ENCODE results near the gene SMPDL3B. TPM values are rescaled to one million over a fixed set of nuclear protein-coding genes. Genes with fewer than 3 reads are reported as not detected.

SMPDL3B gene
- total RNA-seq, 6 experiments from 2014 or later, result 0.14 to 1.1 (median 0.49) TPM; not detected in 2

- Histone ChIP-seq H3K4me1 (peaks cover 0 to 8% (median 3%) of the 10 kb centered on the region in 4 donors), H3K27me3 (no peaks in the 10 kb centered on the region), H3K4me3 (no peak overlapping the region), H3K36me3 (peaks cover 0 to 16% (median 5%) of the 10 kb centered on the region in 4 donors), H3K9me3 (no peaks in the 10 kb centered on the region), H3K27ac (no peak overlapping the region)
- ATAC-seq, result no peak
- intact Hi-C loops (cut with DNase I), result loop anchor here in 1 of 2 donors (10.0 kb wide), 1 partner anchor 125 kb away; no protein-coding TSS in a partner anchor
- no peak for DNase-seq
- TF ChIP-seq POLR2A (IDR thresholded peaks at IDR 0.05), result no peak
- TF ChIP-seq CTCF (IDR thresholded peaks at IDR 0.05), result no peak
- 15% methylated on average over 2 of the region's 2 CpGs for WGBS (ENCODE audit: insufficient coverage, low coverage, low lambda C conversion rate, missing lambda C conversion rate)
These were observed 45.0 kb downstream of the SMPDL3B start for GRCh38 chr1:27979859-27980201.

- no peak for ATAC-seq
- H3K9me3 ChIP-seq, result no peaks in the 10 kb centered on the region
These were observed 45.5 kb downstream of the SMPDL3B start for GRCh38 chr1:27980216-27980845.

GRCh38 chr1:27981145-27981544 is 46.3 kb downstream of the SMPDL3B start:
- no peaks in the 10 kb centered on the region for H3K9me3 ChIP-seq
- DNase-seq (no peak), ATAC-seq (no peak)
- 84% methylated on average over 3 of the region's 3 CpGs for WGBS (ENCODE audit: insufficient coverage, low coverage, low lambda C conversion rate, missing lambda C conversion rate)
- no peak overlapping the region for H3K27ac ChIP-seq
- peaks cover 0 to 16% (median 5%) of the 10 kb centered on the region in 4 donors for H3K36me3 ChIP-seq
- H3K4me1 ChIP-seq, result peaks cover 0 to 8% (median 3%) of the 10 kb centered on the region in 4 donors
- TF ChIP-seq POLR2A (IDR thresholded peaks at IDR 0.05), result no peak
- no peak for TF ChIP-seq CTCF (IDR thresholded peaks at IDR 0.05)
- intact Hi-C loops (cut with DNase I), result no loop called here
- no peaks in the 10 kb centered on the region for H3K27me3 ChIP-seq
- no peak overlapping the region for H3K4me3 ChIP-seq

More at GRCh38 chr1:27980216-27980845, 45.5 kb downstream of the SMPDL3B start:
- no peak for TF ChIP-seq CTCF (IDR thresholded peaks at IDR 0.05)
- TF ChIP-seq POLR2A (IDR thresholded peaks at IDR 0.05), result no peak
- H3K27ac ChIP-seq, result no peak overlapping the region
- DNase-seq, result no peak
- WGBS (ENCODE audit: insufficient coverage, low coverage, low lambda C conversion rate, missing lambda C conversion rate), result 100% methylated on average over 1 of the region's 1 CpG
- peaks cover 0 to 16% (median 5%) of the 10 kb centered on the region in 4 donors for H3K36me3 ChIP-seq
- no peaks in the 10 kb centered on the region for H3K27me3 ChIP-seq
- H3K4me3 ChIP-seq, result no peak overlapping the region
- intact Hi-C loops (cut with DNase I), result no loop called here
- peaks cover 0 to 8% (median 3%) of the 10 kb centered on the region in 4 donors for H3K4me1 ChIP-seq

GRCh38 chr1:27990920-27991537 is 56.2 kb downstream of the SMPDL3B start:
- TF ChIP-seq CTCF (IDR thresholded peaks at IDR 0.05) (no peak), POLR2A (IDR thresholded peaks at IDR 0.05) (no peak)
- Histone ChIP-seq H3K36me3 (peaks cover 0 to 55% (median 15%) of the 10 kb centered on the region in 4 donors), H3K27me3 (no peaks in the 10 kb centered on the region), H3K4me3 (no peak overlapping the region), H3K4me1 (no peaks in the 10 kb centered on the region), H3K9me3 (no peaks in the 10 kb centered on the region), H3K27ac (no peak overlapping the region)
- intact Hi-C loops (cut with DNase I), result no loop called here
- WGBS (ENCODE audit: insufficient coverage, low coverage, low lambda C conversion rate, missing lambda C conversion rate), result 91% methylated on average over 3 of the region's 3 CpGs
- DNase-seq (no peak), ATAC-seq (no peak)

All from right lobe of liver (tissue), 6 donors.